Neural progenitor cell (in vitro differentiated cells): ENCODE data around the gene RBMS1. TPM values are rescaled to one million over a fixed set of nuclear protein-coding genes. Genes with fewer than 3 reads are reported as not detected.
"Not testable (repeated sequence)": the region's sequence is repeated elsewhere in the genome, so short reads cannot be mapped to it uniquely, and the experiment has no call there.

ENCODE experiments used
- DNase-seq: peaks from one replicate; pipeline ENCODE4 v3.0.0-alpha.2; 2016; ENCODE audit warnings: low spot score
- H2AFZ ChIP-seq: fragments of 200-600 bp; sonication (generic); replicated peaks from 2 replicates; pipeline ENCODE4 v1.6.1; 2016; ENCODE audit warnings: antibody characterized with exemption
- H3F3A ChIP-seq: fragments of 200-600 bp; sonication (generic); 2 replicates; pipeline ENCODE4 v1.6.1; 2016; ENCODE audit warnings: antibody characterized with exemption, low read depth
- H3K27ac ChIP-seq: fragments of 200-600 bp; sonication (generic); 2 replicates; pipeline ENCODE4 v1.5.1; 2016; ENCODE audit warnings: mild to moderate bottlenecking
- H3K27me3 ChIP-seq: fragments of 200-600 bp; sonication (generic); 2 replicates; pipeline ENCODE4 v1.6.1; 2016; ENCODE audit warnings: mild to moderate bottlenecking, moderate library complexity
- H3K36me3 ChIP-seq: fragments of 200-600 bp; sonication (generic); 2 replicates; pipeline ENCODE4 v1.5.1; 2016
- H3K4me1 ChIP-seq: fragments of 200-600 bp; sonication (generic); 2 replicates; pipeline ENCODE4 v1.6.1; 2016; ENCODE audit warnings: mixed run types
- H3K4me2 ChIP-seq: fragments of 200-600 bp; sonication (generic); 2 replicates; pipeline ENCODE4 v1.6.1; 2016
- H3K4me3 ChIP-seq: fragments of 200-600 bp; sonication (generic); 2 replicates; pipeline ENCODE4 v1.5.1; 2016
- H3K79me2 ChIP-seq: fragments of 200-600 bp; sonication (generic); 2 replicates; pipeline ENCODE4 v1.6.1; 2016; ENCODE audit warnings: low read depth
- H3K9ac ChIP-seq: fragments of 200-600 bp; sonication (generic); 2 replicates; pipeline ENCODE4 v1.6.1; 2016
- H3K9me3 ChIP-seq: fragments of 200-600 bp; sonication (generic); 2 replicates; pipeline ENCODE4 v1.5.1; 2016; ENCODE audit warnings: low read depth
- H4K20me1 ChIP-seq: fragments of 200-600 bp; sonication (generic); 2 replicates; pipeline ENCODE4 v1.6.1; 2016; ENCODE audit warnings: low read depth
- H3K27ac Mint-ChIP-seq: 3 replicates; pipeline ENCODE4 v1.8.0; 2021; ENCODE audit warnings: mixed read lengths
- H3K27me3 Mint-ChIP-seq: 2 replicates; pipeline ENCODE4 v1.8.0; 2022; ENCODE audit warnings: low read depth, mild to moderate bottlenecking, inconsistent platforms, moderate library complexity, mixed read lengths; ENCODE audit not compliant: insufficient read depth
- H3K36me3 Mint-ChIP-seq: 3 replicates; pipeline ENCODE4 v1.8.0; 2021; ENCODE audit warnings: mixed read lengths
- H3K4me1 Mint-ChIP-seq: 3 replicates; pipeline ENCODE4 v1.8.0; 2021; ENCODE audit warnings: mixed read lengths
- H3K4me3 Mint-ChIP-seq: 3 replicates; pipeline ENCODE4 v1.8.0; 2021; ENCODE audit warnings: mild to moderate bottlenecking, moderate library complexity, mixed read lengths
- H3K9me3 Mint-ChIP-seq: 3 replicates; pipeline ENCODE4 v1.8.0; 2020; ENCODE audit warnings: mixed read lengths
- CTCF ChIP-seq: fragments of 200-600 bp; sonication (generic); IDR thresholded peaks from 2 replicates; pipeline ENCODE4 v1.5.1; 2017; ENCODE audit warnings: antibody characterized with exemption, mild to moderate bottlenecking
- EZH2 ChIP-seq: fragments of 200-600 bp; sonication (generic); IDR thresholded peaks from 2 replicates; pipeline ENCODE4 v1.6.1; 2017; ENCODE audit warnings: antibody characterized with exemption, mild to moderate bottlenecking, moderate library complexity
- EZH2phosphoT487 ChIP-seq: fragments of 200-600 bp; sonication (generic); IDR thresholded peaks from 2 replicates; pipeline ENCODE4 v1.6.1; 2017; ENCODE audit warnings: antibody characterized with exemption
- total RNA-seq: library from RNA; depleted of rRNA; stranded (reverse); fragments of >200 nt; gene quantifications from 2 replicates; pipeline ENCODE4 v1.2.3, GENCODE V29; 2015; ENCODE audit warnings: low replicate concordance

RBMS1 gene
- total RNA-seq, 1 donor from 2014 or later = 101 TPM

DNA sequence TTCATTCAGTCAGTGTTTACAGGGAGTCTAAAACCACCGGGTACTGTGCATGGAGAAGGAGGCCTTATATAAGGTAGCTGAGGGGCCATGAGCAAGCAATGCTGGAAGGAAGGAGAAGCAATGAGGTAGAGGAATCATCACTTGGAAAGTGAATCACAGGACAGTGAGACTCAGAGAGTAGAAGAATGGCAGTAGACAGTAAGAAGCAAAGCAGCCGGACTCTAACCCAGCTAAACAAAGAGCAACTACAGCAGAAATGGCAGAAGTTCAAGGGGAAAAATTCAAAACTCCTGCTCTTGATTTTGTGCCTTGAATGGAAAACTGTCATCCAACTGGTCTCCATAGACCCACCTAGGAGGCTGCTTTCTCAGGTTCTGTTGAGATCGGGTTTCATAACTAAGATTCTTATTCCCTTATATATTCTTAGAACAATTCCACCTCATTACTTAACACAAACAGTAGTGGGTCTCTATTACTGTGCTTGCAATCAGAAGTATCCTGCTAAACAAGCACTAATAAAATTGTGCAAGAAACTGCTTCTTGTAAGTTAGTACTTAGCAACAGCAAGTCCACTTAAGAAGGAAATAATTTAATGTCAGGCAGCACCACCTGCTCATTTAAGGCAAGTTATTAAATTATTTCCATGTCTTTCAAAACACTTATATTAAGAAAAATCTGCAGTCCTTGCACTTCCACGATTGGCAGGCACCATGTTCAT, 68.0 kb downstream of the RBMS1 start:
- no peaks in the 10 kb centered on the region for H3K9me3 Mint-ChIP-seq

GRCh38 chr2:160423126-160423525, 70.5 kb downstream of the RBMS1 start:
- H2AFZ ChIP-seq = no peak overlapping the region
- Mint-ChIP-seq H3K4me1 (peaks cover 10% of the 10 kb centered on the region), H3K27ac (no peak overlapping the region), H3K4me3 (no peak overlapping the region), H3K27me3 (no peaks in the 10 kb centered on the region), H3K36me3 (peaks cover 4% of the 10 kb centered on the region), H3K9me3 (no peaks in the 10 kb centered on the region)
- no peaks in the 10 kb centered on the region for H3K79me2 ChIP-seq
- no peak overlapping the region for H3K9ac ChIP-seq
- H3K27ac ChIP-seq = no peak overlapping the region
- H3K4me2 ChIP-seq = no peak overlapping the region
- H3F3A ChIP-seq = peaks cover 7% of the 10 kb centered on the region
- no peaks in the 10 kb centered on the region for H3K36me3 ChIP-seq
- DNase-seq = no peak
- H4K20me1 ChIP-seq = no peaks in the 10 kb centered on the region
- peaks cover 21% of the 10 kb centered on the region for H3K4me1 ChIP-seq
- H3K4me3 ChIP-seq = no peak overlapping the region
- no peak for TF ChIP-seq EZH2phosphoT487
- no peak for TF ChIP-seq EZH2
- TF ChIP-seq CTCF = no peak
- H3K9me3 ChIP-seq = no peaks in the 10 kb centered on the region
- H3K27me3 ChIP-seq = no peaks in the 10 kb centered on the region

More for the DNA sequence above, 68.0 kb downstream of the RBMS1 start:
- Histone ChIP-seq H3K27me3 (no peaks in the 10 kb centered on the region), H3K4me2 (no peak overlapping the region), H3K36me3 (no peaks in the 10 kb centered on the region), H3F3A (peaks cover 7% of the 10 kb centered on the region), H3K27ac (no peak overlapping the region), H4K20me1 (no peaks in the 10 kb centered on the region), H3K9ac (no peak overlapping the region), H3K79me2 (no peaks in the 10 kb centered on the region), H3K9me3 (no peaks in the 10 kb centered on the region), H3K4me3 (no peak overlapping the region), H2AFZ (no peak overlapping the region), H3K4me1 (peaks cover 18% of the 10 kb centered on the region)
- Mint-ChIP-seq H3K4me3 (no peak overlapping the region), H3K36me3 (peaks cover 8% of the 10 kb centered on the region), H3K27me3 (no peaks in the 10 kb centered on the region), H3K27ac (no peak overlapping the region), H3K4me1 (peaks cover 10% of the 10 kb centered on the region)
- no peak for DNase-seq
- TF ChIP-seq CTCF (no peak), EZH2 (no peak), EZH2phosphoT487 (no peak)

DNA sequence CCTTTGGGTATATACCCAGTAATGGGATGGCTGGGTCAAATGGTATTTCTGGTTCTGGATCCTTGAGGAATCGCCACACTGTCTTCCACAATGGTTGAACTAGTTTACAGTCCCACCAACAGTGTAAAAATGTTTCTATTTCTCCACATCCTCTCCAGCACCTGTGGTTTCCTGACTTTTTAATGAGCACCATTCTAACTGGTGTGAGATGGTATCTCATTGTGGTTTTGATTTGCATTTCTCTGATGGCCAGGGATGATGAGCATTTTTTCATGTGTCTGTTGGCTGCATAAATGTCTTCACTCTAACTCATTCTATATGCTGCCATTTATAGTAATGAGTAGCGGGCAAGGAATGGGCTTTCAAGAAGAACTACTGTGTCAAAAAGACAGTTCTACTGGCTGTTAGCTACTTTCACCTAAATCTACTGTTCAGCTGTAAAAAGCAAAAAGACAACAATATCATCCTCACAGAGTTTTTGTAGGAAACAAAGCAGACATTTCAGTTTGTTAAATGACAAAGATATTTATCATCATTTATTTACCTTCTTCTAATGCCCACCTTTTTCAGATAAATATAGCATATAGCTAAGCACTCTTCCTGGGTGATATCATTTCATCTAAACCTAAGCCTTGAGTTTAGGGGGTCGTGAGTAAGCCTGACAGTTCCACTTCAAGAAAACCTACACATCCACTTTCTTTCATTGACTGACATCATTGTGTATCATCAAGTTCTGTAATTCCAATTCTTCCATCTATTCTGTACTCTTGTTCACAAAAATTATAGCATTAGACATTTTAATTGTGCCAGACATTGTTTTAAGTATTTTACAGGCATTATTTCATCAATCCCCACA, 71.7 kb downstream of the RBMS1 start:
- not testable (repeated sequence) for H3K27ac ChIP-seq, H3K36me3 ChIP-seq, H3K27ac Mint-ChIP-seq, DNase-seq, H3K36me3 Mint-ChIP-seq, H3K4me2 ChIP-seq, H3K4me3 ChIP-seq, H3K9me3 ChIP-seq, H3F3A ChIP-seq, H3K79me2 ChIP-seq, H2AFZ ChIP-seq, H4K20me1 ChIP-seq, H3K9me3 Mint-ChIP-seq, H3K27me3 ChIP-seq, H3K9ac ChIP-seq, H3K27me3 Mint-ChIP-seq, H3K4me3 Mint-ChIP-seq
- peaks cover 17% of the 10 kb centered on the region for H3K4me1 Mint-ChIP-seq
- H3K4me1 ChIP-seq = peaks cover 21% of the 10 kb centered on the region

GRCh38 chr2:160420711-160421110, 72.9 kb downstream of the RBMS1 start:
- H3K4me3 Mint-ChIP-seq = no peak overlapping the region
- TF ChIP-seq CTCF = no peak
- H3K79me2 ChIP-seq = no peaks in the 10 kb centered on the region
- H4K20me1 ChIP-seq = no peaks in the 10 kb centered on the region
- peaks cover 2% of the 10 kb centered on the region for H3K36me3 Mint-ChIP-seq
- DNase-seq = no peak
- H3K27me3 Mint-ChIP-seq = no peaks in the 10 kb centered on the region
- no peaks in the 10 kb centered on the region for H3K27me3 ChIP-seq
- H3K9me3 ChIP-seq = no peaks in the 10 kb centered on the region
- no peak overlapping the region for H3K4me3 ChIP-seq
- peaks cover 9% of the 10 kb centered on the region for H3K4me1 ChIP-seq
- H3K9me3 Mint-ChIP-seq = no peaks in the 10 kb centered on the region
- no peak overlapping the region for H3K27ac ChIP-seq
- no peak overlapping the region for H2AFZ ChIP-seq
- H3K4me1 Mint-ChIP-seq = peaks cover 11% of the 10 kb centered on the region
- no peak overlapping the region for H3K9ac ChIP-seq
- no peaks in the 10 kb centered on the region for H3F3A ChIP-seq
- H3K27ac Mint-ChIP-seq = no peak overlapping the region
- no peaks in the 10 kb centered on the region for H3K36me3 ChIP-seq
- H3K4me2 ChIP-seq = no peak overlapping the region
